DOHH2 (cell line): ENCODE results near the gene SBK3.

Experiments used
- CTCF ChIP-seq: fragments of 200-600 bp; sonication (generic); IDR thresholded peaks from one replicate; pipeline ENCODE4 v1.5.1; 2014; ENCODE audit warnings: antibody characterized with exemption, mild to moderate bottlenecking, low read depth, low read length; ENCODE audit not compliant: poor library complexity, severe bottlenecking
- EZH2phosphoT487 ChIP-seq: fragments of 200-600 bp; sonication (generic); IDR thresholded peaks from 2 replicates; pipeline ENCODE4 v1.6.1; 2017; ENCODE audit warnings: borderline replicate concordance, mild to moderate bottlenecking, antibody characterized with exemption, low read length, moderate library complexity, mixed read lengths

GRCh38 chr19:55543567-55543966 lies 1.8 kb downstream of the SBK3 start:
- TF ChIP-seq CTCF (no peak), EZH2phosphoT487 (no peak)
